Right lobe of liver (tissue), 4 donors: ENCODE measurements around the gene CYP46A1.

Source experiments
- CTCF ChIP-seq, 4 donors: fragments of 200-600 bp in 3 of 4; fragments of 450-650 bp in 1 of 4; IDR thresholded peaks; one replicate each; pipeline versions ENCODE4 v1.5.1 to v1.8.0; 2016 to 2022; ENCODE audit warnings: antibody characterized with exemption in 4 of 4, mild to moderate bottlenecking in 2 of 4
- POLR2A ChIP-seq: fragments of 450-650 bp; IDR thresholded peaks from one replicate; pipeline ENCODE4 v1.6.1; 2017; ENCODE audit warnings: antibody characterized with exemption, mild to moderate bottlenecking
- donor health status: DM: no; HTN: no; CAD: no.
- donor health status: DM: no; HTN: no; CAD: no.
- donor health status: DM: no; HTN: yes; CAD: no.

GRCh38 chr14:99648027-99648784 is 35.9 kb upstream of the CYP46A1 start:
- TF ChIP-seq CTCF (IDR thresholded peaks at IDR 0.05) (no peak), POLR2A (no peak)
